Activated CD8-positive, alpha-beta T cell treated with anti-CD3 and anti-CD28 coated beads for 36 hours (primary cell): Measurements from ENCODE around the gene INPP5J. TPM values are rescaled to one million over a fixed set of nuclear protein-coding genes. Genes with fewer than 3 reads are reported as not detected.

ENCODE experiments used
- ATAC-seq: fragments of 200-7000 bp; cut with Tn5 transposase; one replicate; pipeline ENCODE4 v1.10.0; 2021; ENCODE audit warnings: mild to moderate bottlenecking, moderate library complexity
- CTCF ChIA-PET: fragments of 350-600 bp; sonication (Branson Sonifier 250); formaldehyde crosslinking; loops from one replicate; lab custom pipeline; 2021; ENCODE audit warnings: antibody characterized with exemption; lab: Charles Lee
- POLR2A ChIA-PET: fragments of 350-600 bp; sonication (Branson Sonifier 250); formaldehyde crosslinking; loops from one replicate; lab custom pipeline; 2021; ENCODE audit warnings: antibody characterized with exemption; lab: Charles Lee
- DNase-seq: peaks from one replicate; pipeline ENCODE4 v3.0.0-alpha.2; 2020
- H3K27ac Mint-ChIP-seq: one replicate; pipeline ENCODE4 v1.8.0; 2021; ENCODE audit warnings: mild to moderate bottlenecking, mixed read lengths
- H3K27me3 Mint-ChIP-seq: one replicate; pipeline ENCODE4 v1.8.0; 2021; ENCODE audit warnings: mixed read lengths
- H3K36me3 Mint-ChIP-seq: one replicate; pipeline ENCODE4 v1.8.0; 2021; ENCODE audit warnings: low read depth, mixed read lengths
- H3K4me1 Mint-ChIP-seq: one replicate; pipeline ENCODE4 v1.8.0; 2021; ENCODE audit warnings: low read depth, mixed read lengths
- H3K4me3 Mint-ChIP-seq: one replicate; pipeline ENCODE4 v1.8.0; 2021; ENCODE audit warnings: mild to moderate bottlenecking, moderate library complexity, mixed read lengths
- H3K9me3 Mint-ChIP-seq: one replicate; pipeline ENCODE4 v1.8.0; 2021; ENCODE audit warnings: mixed read lengths
- CTCF ChIP-seq: fragments of 200-600 bp; IDR thresholded peaks from one replicate; pipeline ENCODE4 v1.8.0; 2022; ENCODE audit warnings: antibody characterized with exemption, mild to moderate bottlenecking
- intact Hi-C: fragments of 100-400 bp; cut with micrococcal nuclease; formaldehyde crosslinking; loops from one replicate; pipeline ENCODE4 v1.10.0; 2022
- total RNA-seq, 2 experiments: library from RNA; stranded (reverse); gene quantifications; one replicate each; pipeline ENCODE4 v1.2.3, GENCODE V29; 2021

INPP5J gene
- total RNA-seq, 2 experiments from 2014 or later = 0.09 to 0.29 TPM

DNA sequence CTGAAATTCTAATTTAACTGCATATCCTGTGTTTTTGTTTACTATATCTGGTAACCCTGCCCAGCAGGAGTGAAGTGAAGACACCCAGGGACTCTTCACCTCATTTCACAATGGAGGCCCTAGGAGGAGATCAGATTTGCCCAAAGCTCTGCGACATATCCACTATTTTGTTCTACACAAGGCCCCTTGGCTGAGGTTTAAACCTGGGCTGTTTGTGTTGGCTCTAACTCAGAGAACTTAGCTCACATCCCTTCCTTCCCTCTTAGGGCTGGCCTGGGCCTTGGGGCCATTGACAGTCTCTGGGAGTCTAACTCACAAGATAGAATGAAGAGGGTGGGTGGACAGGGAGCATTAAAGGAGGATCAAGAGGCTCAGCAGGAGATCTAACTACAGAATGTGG lies 25.7 kb downstream of the INPP5J start:
- no peak for TF ChIP-seq CTCF
- H3K4me3 Mint-ChIP-seq = no peak overlapping the region
- no peak overlapping the region for H3K27ac Mint-ChIP-seq
- CTCF ChIA-PET = interaction anchor here (0.9 to 1.8 kb wide), 7 partner anchors 41 to 385 kb away, joined by 3 to 12 read pairs (median 3); partner anchors contain the start of genes LIMK2, SELENOM and SMTN
- no peaks in the 10 kb centered on the region for H3K36me3 Mint-ChIP-seq
- H3K27me3 Mint-ChIP-seq = peaks cover 3% of the 10 kb centered on the region
- DNase-seq = no peak
- H3K9me3 Mint-ChIP-seq = peaks cover 14% of the 10 kb centered on the region
- ATAC-seq = no peak
- intact Hi-C loops = no loop called here
- no peaks in the 10 kb centered on the region for H3K4me1 Mint-ChIP-seq
- POLR2A ChIA-PET = no interaction called here

DNA sequence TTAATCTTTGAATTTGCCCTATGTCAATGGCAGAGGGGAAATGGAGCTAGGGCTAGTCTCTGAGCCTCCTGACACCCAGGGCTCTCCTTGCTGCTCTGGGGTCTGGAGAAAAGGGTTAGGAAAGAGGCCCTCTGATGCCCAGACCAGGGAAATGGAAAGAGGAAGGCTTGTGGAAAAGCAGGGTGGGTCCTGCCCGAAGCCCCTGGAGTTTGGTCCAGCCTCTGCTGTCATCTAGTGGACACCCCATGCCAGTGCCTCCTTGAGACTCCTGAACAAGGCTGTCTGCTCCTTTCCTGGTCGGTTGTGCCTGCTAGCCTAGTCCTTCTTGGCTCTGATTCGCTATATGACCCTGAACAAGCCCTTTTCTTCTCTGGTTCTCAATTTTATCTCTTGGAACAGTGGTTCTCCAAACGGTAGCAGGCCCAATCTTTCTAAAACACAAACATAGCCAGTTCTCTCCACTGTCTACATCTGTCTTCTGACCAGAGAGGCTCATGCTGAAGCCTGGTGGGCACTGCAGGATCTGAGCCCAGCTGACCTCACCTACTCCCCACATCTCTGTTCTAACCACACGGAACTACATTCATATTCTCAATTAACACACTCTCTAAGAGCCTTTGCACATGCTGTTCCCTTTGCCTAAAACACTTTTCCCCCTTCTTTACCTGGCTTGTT lies 26.3 kb downstream of the INPP5J start:
- H3K36me3 Mint-ChIP-seq = no peaks in the 10 kb centered on the region
- peak; percentile 75 for TF ChIP-seq CTCF
- POLR2A ChIA-PET = no interaction called here
- CTCF ChIA-PET = interaction anchor here (0.9 to 1.8 kb wide), 10 partner anchors 10 to 386 kb away, joined by 3 to 12 read pairs (median 3); partner anchors contain the start of genes LIMK2, RNF185, SELENOM and SMTN
- H3K4me3 Mint-ChIP-seq = no peak overlapping the region
- peaks cover 3% of the 10 kb centered on the region for H3K27me3 Mint-ChIP-seq
- ATAC-seq (peak; percentile 77), DNase-seq (peak; percentile 60)
- no peaks in the 10 kb centered on the region for H3K4me1 Mint-ChIP-seq
- no peak overlapping the region for H3K27ac Mint-ChIP-seq
- H3K9me3 Mint-ChIP-seq = peaks cover 14% of the 10 kb centered on the region
- intact Hi-C loops = no loop called here

- POLR2A ChIA-PET = no interaction called here
- ATAC-seq (no peak), DNase-seq (no peak)
- Mint-ChIP-seq H3K4me3 (no peak overlapping the region), H3K27ac (no peak overlapping the region), H3K9me3 (peaks cover 8% of the 10 kb centered on the region), H3K27me3 (peaks cover 3% of the 10 kb centered on the region), H3K36me3 (no peaks in the 10 kb centered on the region), H3K4me1 (no peaks in the 10 kb centered on the region)
- CTCF ChIA-PET = interaction anchor here (1.2 to 1.7 kb wide), 2 partner anchors 9 to 121 kb away, joined by 3 to 10 read pairs; partner anchors contain the start of gene RNF185
- intact Hi-C loops = no loop called here
- TF ChIP-seq CTCF = no peak
These were observed 27.8 kb downstream of the INPP5J start for GRCh38 chr22:31150615-31151014.

- H3K27ac Mint-ChIP-seq = no peak overlapping the region
- peaks cover 3% of the 10 kb centered on the region for H3K27me3 Mint-ChIP-seq
- ChIA-PET CTCF (no interaction called here), POLR2A (no interaction called here)
- no peak for TF ChIP-seq CTCF
- peaks cover 5% of the 10 kb centered on the region for H3K9me3 Mint-ChIP-seq
- no peaks in the 10 kb centered on the region for H3K36me3 Mint-ChIP-seq
- DNase-seq (no peak), ATAC-seq (no peak)
- intact Hi-C loops = no loop called here
- H3K4me1 Mint-ChIP-seq = no peaks in the 10 kb centered on the region
- no peak overlapping the region for H3K4me3 Mint-ChIP-seq
These were observed 29.1 kb downstream of the INPP5J start for GRCh38 chr22:31151872-31152271.

GRCh38 chr22:31153357-31153756 lies 30.6 kb downstream of the INPP5J start:
- intact Hi-C loops = no loop called here
- TF ChIP-seq CTCF = no peak
- no peak overlapping the region for H3K4me3 Mint-ChIP-seq
- no peak overlapping the region for H3K27ac Mint-ChIP-seq
- H3K9me3 Mint-ChIP-seq = no peaks in the 10 kb centered on the region
- peaks cover 3% of the 10 kb centered on the region for H3K27me3 Mint-ChIP-seq
- DNase-seq = no peak
- no peaks in the 10 kb centered on the region for H3K4me1 Mint-ChIP-seq
- no peak for ATAC-seq
- no peaks in the 10 kb centered on the region for H3K36me3 Mint-ChIP-seq
- CTCF ChIA-PET = no interaction called here
- POLR2A ChIA-PET = interaction anchor here (0.8 kb wide), 1 partner anchor 11 kb away, joined by 3 read pairs; no protein-coding TSS in a partner anchor
